ENCODE data around the gene LIPT2.
A peak's percentile ranks its signal among the peaks of the same experiment; 100 is the strongest.

The LIPT2 gene

DNA sequence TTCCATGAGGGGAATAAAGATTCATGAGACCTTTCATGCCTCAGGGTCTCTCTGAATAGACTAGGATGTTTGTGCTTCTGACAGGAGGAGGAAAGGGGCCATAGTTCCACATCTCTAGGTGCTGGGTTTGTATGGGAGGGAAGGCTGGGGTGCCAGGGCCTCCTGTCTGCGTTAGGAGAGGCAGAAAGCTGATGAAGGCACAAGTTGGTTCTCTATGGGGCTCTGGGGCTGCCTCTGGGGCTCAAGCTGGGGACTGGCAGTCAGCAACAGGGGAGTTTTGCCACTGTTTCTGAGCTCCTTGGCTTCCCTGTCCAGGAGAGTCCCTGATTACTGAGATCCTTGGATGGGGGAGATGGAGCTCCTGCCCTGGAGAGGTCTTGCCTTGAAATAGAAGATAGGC, 30.3 kb downstream of the LIPT2 start:
- DNase-seq, result no peak

- DNase-seq, result no peak
These were observed 30.9 kb downstream of the LIPT2 start for GRCh38 chr11:74462631-74463030.

DNA sequence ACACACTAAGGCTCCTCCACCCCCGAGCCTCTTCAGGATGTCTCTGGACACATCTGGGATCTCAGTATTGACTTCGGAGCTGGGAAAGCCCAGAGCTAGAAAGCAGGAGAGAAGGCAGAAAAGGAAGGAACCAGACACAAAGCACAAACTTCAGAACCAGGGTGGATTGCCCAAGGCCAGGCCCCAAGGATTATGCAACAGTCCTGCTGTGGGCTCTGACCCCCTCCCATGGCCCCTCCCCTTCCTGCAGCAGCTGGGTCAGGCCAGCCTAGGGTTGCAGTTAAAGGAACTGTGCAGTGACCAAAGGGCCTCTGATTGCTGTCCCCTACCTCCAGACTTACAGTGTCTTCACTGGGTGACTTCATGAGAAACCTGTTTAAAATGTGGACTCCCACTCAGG, 31.5 kb downstream of the LIPT2 start:
- DNase-seq, result no peak

DNA sequence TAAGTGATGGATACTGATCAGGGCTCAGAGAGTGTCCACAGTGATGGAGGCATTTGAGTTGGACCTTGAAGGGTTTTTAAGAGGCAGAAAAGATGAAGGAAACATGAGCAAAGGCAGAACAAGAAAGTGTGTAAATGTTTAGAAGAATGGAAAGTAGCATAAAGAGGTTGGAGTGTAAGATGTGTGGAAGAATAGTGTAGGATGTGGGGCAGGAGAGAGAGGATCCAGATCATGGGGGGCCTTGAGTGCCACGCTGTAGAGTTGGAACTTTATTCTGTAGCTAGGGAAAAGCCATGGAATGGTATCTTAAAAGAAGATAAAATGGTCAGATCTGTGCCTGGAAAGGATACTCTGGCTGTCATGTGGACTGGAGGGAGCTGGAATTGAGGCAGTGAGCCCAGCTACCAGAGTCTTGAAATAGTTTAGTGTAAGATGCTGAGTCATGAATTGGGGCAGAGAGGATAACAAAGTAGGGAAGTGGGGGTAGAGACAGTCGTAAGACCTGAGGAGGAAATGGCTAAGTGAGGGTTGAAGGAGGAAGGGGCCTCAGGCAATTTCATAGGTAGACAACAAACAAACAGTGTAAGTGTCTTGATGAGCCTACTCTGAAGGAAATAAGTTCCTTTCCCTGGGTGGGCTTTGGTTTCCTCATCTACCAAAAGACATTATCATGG, 32.9 kb downstream of the LIPT2 start:
- DNase-seq, result no peak

- DNase-seq, result no peak
These were observed 33.5 kb downstream of the LIPT2 start for GRCh38 chr11:74460065-74460464.

DNA sequence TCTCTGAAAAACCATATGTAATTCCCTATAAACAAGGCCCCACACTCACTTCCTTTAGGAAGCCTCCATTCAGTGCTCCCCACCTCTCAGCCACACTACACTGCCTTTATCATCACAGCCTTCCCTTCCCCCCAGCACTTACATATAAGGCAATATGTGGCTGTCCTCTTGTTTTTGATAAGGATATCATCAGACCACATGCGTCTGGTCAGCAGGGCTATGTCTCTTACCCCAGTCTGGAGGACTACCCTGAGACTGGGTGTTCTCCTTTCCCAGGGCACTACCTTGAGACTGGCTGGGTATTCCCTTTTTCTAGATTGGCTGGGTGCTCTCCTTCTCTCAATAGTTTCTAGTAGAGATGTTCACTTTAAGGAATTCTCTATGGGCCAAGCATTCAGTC, 33.9 kb downstream of the LIPT2 start:
- DNase-seq, result no peak

DNA sequence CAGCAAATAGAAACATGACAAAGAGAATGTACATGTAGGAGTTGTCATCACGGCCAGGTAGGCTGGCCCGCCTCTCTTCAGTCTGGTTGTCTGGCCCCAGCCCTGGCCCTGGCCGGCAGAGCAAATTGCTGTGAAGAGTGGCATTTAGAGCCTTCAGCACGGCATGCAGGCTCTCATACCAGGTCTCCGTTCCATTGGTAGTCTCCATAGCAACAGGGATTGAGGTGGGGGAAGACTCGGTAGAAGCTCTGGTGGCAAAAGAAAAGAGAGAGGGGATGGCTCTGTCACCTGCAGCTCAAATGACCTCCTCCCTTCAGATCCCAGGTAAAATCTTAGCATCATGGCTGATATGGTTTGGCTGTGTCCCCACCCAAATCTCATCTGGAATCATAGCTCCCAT, 36.2 kb downstream of the LIPT2 start:
- DNase-seq, result no peak

DNA sequence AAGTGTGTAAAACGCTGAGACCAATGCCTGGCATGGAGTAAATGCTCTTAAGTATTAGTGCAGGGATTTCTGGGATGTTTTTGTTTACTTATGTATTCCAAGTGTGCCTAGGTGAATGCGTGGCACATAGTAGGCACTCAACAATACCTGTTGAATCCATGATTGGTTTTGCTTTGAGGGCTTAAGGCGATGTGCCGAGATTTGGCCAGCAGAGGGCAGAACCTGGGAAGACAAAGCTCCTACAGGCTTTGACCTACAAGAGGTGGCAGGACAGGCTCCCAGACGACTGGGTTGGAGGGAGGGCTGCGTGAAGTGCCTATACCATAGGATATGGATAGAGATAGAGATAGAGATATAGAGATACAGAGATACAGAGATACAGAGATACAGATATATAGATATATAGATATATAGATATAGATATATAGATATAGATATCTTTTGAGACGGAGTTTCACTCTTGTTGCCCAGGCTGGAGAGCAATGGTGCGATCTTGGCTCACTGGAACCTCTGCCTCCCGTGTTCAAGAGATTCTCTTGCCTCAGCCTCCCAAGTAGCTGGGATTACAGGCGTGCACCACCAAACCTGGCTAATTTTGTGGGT, 40.0 kb downstream of the LIPT2 start:
- DNase-seq, result peak; percentile 73

DNA sequence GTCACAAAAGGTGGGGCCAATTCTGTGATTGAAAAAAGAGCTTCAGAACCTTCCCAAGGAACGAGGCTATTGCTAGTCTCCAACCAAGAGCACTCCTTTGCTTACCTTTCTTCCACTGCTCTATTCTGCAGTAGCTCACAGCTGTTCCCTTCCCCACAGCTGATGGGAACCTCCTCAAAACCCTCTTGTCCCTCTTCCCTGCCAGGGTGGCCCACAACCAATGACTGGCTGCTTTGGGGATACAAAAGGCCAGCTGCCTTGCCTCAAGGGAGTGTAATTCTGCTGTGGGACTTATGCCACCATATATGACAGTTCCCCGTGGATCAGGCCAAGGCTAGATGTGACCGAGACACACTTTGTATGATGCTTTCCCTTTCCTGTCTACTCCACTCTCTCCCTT, 41.2 kb downstream of the LIPT2 start:
- DNase-seq, result no peak

- DNase-seq, result no peak
These were observed 43.2 kb downstream of the LIPT2 start for GRCh38 chr11:74450318-74450717.

- peak; percentile 86 for DNase-seq
These were observed 44.1 kb downstream of the LIPT2 start for GRCh38 chr11:74449369-74449931.

- DNase-seq, result no peak
These were observed 45.8 kb downstream of the LIPT2 start for GRCh38 chr11:74447720-74448119.

GRCh38 chr11:74446532-74446938, 47.0 kb downstream of the LIPT2 start:
- no peak for DNase-seq

- DNase-seq, result peak; percentile 87
These were observed 49.2 kb downstream of the LIPT2 start for GRCh38 chr11:74444173-74444826.

DNA sequence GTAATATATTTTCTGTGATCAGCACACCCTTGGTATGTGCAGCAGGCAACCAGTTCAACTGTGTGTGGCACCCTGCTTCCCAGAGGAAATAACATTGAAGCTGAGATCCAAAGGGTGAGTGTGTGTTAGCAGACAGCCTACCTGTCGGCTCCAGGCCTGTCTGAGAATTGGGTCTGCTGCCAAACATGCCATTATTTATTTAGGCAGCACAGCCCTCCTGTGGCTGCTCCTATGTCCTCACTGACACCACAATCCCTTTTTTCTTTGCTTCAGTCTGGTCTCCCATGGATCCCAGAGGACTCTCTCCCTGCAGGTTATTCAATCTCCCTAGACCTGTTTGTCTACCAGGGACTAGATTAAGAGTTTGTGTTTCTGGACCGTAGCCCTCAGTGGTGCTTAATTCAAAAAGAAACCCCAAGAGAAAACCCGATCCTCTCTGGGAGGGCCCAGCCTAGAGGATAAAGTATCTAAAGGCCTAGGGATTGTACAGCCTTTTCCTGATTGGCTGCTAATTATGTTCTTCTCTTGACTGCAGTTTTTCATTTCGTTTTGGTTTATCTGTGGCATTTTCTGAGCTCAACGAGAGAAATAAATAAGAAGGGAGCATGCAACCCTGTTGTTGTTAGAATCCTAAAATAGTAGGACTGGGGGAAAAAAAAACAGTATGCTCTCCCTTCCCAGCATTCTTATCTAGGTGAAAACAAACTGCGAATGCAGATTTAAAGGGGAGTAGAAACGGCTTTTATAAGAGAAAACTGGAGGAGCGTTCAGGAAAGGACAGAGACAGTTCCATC, 50.3 kb downstream of the LIPT2 start:
- peak; percentile 92 for DNase-seq

GRCh38 chr11:74442636-74443035, 50.9 kb downstream of the LIPT2 start:
- DNase-seq, result no peak
